ENCODE data around the gene SMS. TPM values are rescaled to one million over a fixed set of nuclear protein-coding genes. Genes with fewer than 3 reads are reported as not detected.

SMS gene
- polyA plus RNA-seq, 3 donors = 137 to 163 (median 144) TPM

DNA sequence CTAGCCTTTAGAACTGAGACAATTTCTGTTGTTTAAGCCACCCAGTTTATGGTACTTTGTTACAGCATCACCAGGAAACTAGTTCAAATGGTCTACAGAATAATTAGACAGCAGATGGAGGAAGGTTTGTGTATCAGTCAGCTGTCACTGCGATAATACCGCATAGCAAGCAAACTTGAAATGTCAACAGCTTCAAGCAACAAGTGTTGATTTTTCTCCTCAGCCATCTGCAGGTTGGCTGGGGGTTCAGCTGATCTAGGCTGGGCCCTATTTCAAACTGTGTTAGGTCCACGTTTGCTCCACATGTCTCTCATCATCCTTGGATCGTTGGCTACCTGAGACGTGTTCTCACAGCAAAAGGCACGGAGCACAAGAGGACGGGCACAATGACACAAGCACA is 72.4 kb downstream of the SMS start:
- DNase-seq (ENCODE audit: extremely low read depth in 1 of 11, low read depth in 9 of 11, low spot score in 4 of 11) = no peak

DNA sequence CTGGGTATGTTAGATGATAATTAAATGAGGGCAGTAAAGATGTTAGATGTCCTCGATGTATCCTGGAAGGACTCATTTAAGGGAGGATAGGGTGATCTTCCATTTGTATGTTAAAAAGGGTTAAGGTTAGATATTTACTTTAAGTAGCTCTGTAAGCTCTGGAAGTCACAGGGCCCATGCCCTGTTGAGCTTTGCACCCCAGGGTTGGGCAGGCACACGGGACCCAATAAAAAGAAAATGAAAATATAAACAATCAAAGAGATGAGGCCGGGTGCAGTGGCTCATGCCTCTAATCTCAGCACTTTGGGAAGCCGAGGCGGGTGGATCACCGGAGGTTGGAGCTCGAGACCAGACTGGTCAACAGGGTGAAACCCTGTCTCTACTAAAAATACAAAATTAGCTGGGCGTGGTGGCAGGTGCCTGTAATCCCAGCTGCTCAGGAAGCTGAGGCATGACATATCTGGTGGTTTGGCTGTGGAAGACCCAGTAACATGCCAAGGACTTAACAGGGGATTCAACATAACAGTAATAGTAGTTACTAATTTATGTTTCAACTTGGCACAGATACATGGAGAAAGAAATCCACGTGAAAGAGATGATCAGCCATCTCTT is 74.7 kb downstream of the SMS start:
- no peak for DNase-seq (ENCODE audit: extremely low read depth in 1 of 11, low read depth in 9 of 11, low spot score in 4 of 11)

DNA sequence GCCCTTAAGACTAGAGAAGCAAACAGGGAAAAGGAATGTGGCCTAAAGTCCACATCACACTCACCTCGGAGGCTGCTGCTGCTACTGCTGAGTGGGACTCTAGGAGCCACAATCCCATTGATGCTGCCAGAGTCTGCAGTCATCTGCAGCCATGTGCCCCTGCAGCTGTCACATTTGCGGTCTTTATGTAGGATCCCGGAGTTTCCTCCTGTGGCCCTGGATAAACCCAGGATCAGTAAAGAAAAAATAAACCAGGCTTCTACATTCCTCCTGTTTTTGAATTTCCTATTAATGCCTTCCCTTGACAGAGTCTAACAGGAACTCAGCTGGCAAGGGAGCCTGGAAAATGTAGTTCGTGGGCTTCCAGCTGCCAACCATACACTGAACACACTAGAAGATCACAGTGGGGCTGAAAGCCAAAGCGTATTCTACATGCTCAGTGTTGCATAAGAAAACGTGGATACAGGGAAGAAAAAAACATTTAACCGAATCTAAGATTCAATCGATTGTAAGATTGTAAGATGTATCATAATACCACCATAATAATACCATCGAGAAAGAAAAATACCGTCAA is 81.3 kb downstream of the SMS start:
- DNase-seq (ENCODE audit: extremely low read depth in 1 of 11, low read depth in 9 of 11, low spot score in 4 of 11) = no peak

DNA sequence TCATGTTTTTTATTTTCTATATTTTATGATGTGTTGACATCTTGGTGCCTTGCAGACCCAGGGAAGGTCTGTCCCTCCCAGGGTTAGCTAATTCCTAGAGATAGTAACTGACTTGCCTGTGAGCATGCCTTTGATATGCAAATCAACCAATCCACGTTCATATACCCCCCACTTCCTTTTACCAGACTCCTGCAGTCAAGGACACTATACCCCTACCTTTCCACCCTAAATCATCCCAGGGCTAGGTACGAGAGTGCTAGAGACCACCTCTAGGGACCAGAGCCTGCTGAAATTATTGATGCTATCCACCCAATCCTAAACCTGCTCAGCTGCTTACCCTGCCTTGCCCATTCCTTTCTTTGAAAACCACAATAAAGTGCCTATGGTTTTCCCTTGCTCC is 84.1 kb downstream of the SMS start:
- no peak for DNase-seq (ENCODE audit: extremely low read depth in 1 of 11, low read depth in 9 of 11, low spot score in 4 of 11)

DNA sequence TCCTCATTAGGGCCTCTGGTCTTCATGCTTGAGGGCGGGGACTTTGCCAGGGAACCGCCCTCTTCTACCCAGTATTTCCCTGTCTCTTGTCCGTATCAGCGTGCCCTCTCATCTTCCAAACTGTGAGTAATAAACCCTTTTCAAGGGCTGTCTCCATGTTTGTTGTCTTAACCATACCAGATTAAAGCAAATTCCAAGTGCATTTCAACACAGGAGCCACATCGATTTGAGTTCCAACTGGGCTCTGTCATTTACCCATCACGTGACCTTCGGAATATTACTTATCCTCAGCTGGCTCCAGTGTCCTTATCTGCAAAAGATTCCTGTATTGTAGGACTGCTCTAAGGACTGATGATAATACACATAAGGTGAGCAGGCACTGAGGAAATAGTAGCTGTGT is 85.2 kb downstream of the SMS start:
- no peak for DNase-seq (ENCODE audit: extremely low read depth in 1 of 11, low read depth in 9 of 11, low spot score in 4 of 11)

DNA sequence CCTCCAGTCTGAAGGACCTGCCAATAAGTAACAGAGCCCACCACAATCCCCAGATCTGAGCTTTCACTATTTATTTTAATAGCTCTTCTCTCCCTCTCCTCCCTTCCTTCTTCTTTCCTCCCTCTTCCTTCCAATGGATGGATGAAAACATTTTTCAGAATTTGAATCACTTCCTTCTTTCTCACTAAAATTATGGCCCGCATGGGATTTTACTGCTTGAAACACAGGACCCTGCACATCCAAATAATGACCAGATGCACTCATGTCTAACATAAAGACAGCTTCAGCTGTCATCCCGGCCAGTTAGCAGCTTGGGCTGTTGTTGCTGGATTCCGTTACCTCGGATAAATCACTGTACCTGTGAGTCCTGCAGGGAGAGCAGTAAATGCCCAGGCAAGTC is 86.2 kb downstream of the SMS start:
- DNase-seq (ENCODE audit: extremely low read depth in 1 of 11, low read depth in 9 of 11, low spot score in 4 of 11) = no peak

DNA sequence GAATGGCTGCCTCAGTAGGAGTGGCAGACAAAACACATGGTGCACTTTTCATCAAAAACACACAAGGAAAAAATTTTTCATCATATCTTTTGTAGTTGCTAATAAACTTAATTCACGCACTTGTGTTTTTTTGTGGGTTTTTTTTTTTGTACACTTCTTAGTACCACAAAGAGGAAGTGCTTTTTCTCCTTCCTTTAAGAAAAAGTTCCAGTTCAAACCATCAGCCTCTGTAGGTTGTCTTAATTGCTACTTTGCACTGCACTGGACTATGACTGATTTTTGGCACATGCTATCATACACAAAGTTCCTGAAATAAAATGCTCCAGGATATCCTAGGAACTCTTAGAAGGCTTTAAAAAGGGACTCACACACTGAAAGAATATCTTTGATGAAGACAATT is 91.6 kb downstream of the SMS start, which contains the start of gene PHEX:
TSS of gene PHEX (plus strand) at position 242 of the 400 bp plus-strand sequence. CDS start 681 bp downstream, outside the sequence.
- no peak for DNase-seq (ENCODE audit: extremely low read depth in 1 of 11, low read depth in 9 of 11, low spot score in 4 of 11)

DNA sequence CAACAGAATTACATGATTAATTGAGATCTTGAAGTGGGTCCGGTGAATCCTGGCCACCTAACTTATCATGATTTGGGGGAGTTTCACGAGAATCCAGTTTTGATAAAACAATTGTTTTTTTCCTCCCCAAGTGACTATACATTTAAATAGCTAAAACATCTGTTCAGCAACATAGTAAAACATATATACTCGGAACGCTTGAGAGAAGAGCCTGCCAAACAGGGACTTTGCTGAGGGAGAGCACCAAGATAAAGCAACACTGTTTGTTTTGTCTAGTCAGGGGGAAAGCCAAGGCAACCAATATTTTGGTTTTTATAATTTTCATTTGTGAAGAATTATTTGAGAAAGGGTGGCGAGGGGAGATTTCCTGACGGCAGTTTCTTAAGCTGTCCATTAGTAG is 92.0 kb downstream of the SMS start:
- no peak for DNase-seq (ENCODE audit: extremely low read depth in 1 of 11, low read depth in 9 of 11, low spot score in 4 of 11)

DNA sequence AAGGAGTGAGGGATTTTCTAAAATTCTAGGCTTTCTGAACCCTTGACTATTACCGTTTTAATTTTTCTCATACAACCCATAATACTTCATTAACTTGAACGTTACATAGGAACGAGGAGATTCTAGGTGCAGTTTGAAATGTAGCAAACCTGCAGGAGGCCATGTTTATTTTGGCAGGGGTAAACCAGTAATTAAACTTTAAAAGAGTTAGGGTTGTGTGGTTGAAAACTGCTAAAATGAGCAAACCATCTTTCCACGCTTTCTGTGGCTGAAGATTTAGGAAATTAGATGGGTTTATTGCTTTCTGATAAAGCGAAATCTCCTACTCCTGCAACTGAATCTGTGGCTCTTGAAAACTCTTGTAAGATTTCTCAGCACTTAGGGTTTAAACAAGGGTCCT is 93.3 kb downstream of the SMS start:
- DNase-seq (ENCODE audit: extremely low read depth in 1 of 11, low read depth in 9 of 11, low spot score in 4 of 11) = no peak

DNA sequence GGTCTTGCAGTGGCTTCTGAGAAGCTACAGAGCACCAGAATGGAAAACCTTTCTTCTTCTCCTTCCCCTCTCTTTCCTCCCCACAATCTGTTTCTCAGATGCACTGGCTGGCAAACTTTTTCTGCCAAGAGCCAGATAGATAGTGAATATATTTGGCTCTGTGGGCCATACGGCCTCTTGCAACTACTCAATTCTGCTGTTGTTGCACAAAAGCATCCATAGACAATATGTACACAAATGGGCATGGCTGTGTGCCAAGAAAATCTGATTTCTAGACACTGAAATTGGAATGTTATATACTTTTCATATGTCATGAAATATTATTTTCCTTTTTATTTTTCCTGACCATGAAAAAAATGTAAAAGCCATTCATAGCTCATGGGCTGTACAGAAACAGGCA is 94.7 kb downstream of the SMS start:
- no peak for DNase-seq (ENCODE audit: extremely low read depth in 1 of 11, low read depth in 9 of 11, low spot score in 4 of 11)

DNA sequence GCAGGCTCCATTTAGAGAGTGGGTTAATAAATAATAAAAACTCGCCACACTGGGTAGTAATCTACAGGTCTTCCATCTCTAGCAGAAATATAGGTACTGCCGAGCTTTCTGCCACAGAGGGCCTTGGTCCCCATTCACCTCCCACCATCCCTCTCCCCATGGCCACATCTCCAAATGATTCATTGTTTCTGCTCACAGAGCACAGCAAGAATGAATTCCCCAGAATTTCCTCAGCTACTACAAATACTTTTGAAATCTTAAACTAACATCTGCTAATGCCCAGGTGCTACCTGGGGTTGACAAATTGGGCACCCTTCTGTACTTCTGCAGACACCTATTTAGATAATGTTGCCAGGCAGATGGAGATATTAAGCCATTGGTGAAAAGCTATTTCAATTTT is 96.7 kb downstream of the SMS start:
- DNase-seq (ENCODE audit: extremely low read depth in 1 of 11, low read depth in 9 of 11, low spot score in 4 of 11) = no peak

DNA sequence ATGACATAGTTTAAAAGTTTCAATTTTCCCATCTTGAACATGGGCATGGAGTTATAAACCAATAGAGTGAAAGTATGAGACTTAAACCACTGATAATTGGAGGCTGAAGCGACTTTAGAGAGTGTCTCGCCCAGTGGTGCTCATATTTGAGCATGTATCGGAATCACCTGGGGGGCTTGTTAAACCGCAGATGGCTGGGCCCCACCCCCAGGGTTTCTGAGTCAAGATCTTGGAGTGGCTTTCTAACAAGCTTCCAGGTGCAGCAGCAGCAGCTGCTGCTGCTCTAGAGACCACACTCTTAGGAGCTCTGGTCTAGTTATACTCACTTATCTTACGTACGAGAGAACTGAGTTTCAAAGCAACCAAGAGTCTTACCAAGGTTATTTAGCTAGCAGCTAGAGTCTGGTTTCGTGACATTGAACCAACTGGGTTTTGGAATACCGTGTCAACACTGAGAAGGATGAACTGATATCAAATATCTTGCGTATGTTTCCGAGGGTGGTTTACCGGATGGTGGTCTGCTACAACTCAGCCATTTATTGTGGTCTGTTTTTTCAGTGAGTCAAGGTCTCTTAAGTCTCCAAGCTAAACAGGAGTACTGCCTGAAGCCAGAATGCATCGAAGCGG is 97.5 kb downstream of the SMS start:
- DNase-seq (ENCODE audit: extremely low read depth in 1 of 11, low read depth in 9 of 11, low spot score in 4 of 11) = no peak

DNA sequence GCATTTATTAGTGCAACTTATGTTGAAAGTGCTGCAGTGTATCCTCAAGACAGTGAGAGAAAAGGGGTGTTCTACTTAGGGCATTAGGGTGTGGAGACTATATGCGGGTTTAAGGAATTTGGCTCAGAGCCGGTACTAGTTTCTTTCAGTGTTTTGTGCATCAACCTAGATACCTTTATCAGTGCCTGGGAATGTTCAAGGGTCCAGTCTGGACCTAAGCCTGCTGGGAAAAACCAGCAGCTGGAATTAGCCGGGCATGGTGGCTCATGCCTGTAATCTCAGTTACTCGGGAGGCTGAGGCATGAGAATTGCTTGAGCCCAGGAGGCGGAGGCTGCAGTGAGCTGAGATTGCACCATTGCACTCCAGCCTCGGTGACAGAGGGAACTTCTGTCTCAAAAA is 99.0 kb downstream of the SMS start:
- no peak for DNase-seq (ENCODE audit: extremely low read depth in 1 of 11, low read depth in 9 of 11, low spot score in 4 of 11)

DNA sequence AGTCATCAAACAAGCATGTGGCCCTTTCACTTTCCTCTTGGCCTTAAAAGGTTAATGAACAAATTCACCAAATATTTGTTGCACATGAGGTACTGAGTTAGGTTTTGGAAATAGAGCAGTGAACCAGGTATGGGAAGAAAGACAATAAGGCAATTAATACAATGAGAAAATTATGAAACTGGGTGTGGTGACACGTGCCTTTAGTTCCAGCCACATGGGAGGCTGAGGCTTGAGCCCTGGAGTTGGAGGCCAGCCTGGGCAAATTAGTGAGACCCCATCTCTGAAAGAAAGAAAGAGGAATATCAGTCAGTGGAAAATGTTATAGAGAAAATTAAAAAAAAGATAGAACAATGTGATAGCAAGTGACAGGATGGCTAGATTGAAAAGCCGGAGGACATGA is 99.7 kb downstream of the SMS start:
- no peak for DNase-seq (ENCODE audit: extremely low read depth in 1 of 11, low read depth in 9 of 11, low spot score in 4 of 11)

DNA sequence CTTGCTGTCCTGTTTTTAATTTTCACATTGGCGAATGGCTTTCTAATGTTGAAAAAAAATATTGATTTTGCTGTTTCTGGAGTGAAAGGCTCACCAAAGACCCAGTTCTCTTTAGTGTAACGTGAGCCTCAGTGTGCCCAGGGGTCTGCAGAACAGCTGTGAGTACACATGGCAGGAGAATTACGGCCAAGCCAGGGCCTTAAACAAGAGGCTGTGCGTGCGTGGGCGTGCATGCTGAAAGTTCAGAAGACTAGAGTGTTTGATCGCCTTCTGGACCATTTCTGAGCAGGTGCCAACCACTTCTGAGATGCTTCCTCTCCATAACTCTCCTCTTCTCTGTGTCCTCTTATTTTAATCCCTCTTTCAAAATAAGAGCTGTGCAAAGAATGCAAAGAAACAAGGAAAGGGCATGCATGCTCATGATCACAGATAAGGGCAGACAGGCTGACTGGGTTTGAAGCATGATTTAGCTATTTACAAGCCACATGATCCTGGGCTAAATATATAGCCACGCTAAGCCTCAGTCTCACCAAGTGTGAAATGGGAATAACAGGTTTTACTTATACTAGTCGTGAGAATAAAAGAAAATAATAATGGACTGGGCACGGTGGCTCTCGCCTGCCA is 101.5 kb downstream of the SMS start:
- peak in 1 of 11 donors; percentile 2 for DNase-seq (ENCODE audit: extremely low read depth in 1 of 11, low read depth in 9 of 11, low spot score in 4 of 11)

DNA sequence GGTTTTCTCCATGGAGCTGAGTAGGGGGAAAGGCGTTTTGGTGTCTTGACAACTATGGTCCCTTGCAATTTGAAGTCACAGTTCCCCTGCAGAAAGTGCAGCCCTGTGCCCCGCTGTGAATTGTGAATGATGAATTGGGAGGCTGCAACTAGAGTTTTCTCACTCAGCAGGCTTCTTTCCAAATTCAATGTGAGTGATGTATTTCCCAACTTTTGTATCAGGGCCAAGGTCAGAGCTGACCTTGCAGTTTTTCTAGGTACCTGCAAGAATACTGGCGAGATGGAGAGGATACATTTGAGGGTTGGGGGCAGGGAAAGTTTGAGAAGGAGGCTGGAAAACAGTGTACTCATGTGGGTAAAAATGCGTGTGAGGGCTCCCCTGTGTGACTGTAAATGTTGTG is 103.4 kb downstream of the SMS start:
- DNase-seq (ENCODE audit: extremely low read depth in 1 of 11, low read depth in 9 of 11, low spot score in 4 of 11) = no peak

Other genes with a start within 250 kb of the SMS start
- gene SMPX, start 182.6 kb upstream of the SMS start, polyA plus RNA-seq (ENCODE audit: insufficient read length in 3 of 3) = under 1 TPM in 2 of 3 donors, not detected in 1; 0.44 to 0.55 TPM
- 10 to 100 TPM; 30.8 to 34.4 (median 32.7) TPM for gene MBTPS2, start 101.1 kb upstream of the SMS start, polyA plus RNA-seq (ENCODE audit: insufficient read length in 3 of 3)
- 1 to 10 TPM; 2.1 to 4.7 (median 3.0) TPM for gene YY2, start 84.7 kb upstream of the SMS start, polyA plus RNA-seq (ENCODE audit: insufficient read length in 3 of 3)
- under 1 TPM; 0.23 to 0.54 (median 0.48) TPM for gene PHEX, start 91.6 kb downstream of the SMS start, polyA plus RNA-seq (ENCODE audit: insufficient read length in 3 of 3)

Measured in renal cortex interstitium (tissue), 11 donors.